ENCODE measurements around the gene NUDT14.

Gene NUDT14

DNA sequence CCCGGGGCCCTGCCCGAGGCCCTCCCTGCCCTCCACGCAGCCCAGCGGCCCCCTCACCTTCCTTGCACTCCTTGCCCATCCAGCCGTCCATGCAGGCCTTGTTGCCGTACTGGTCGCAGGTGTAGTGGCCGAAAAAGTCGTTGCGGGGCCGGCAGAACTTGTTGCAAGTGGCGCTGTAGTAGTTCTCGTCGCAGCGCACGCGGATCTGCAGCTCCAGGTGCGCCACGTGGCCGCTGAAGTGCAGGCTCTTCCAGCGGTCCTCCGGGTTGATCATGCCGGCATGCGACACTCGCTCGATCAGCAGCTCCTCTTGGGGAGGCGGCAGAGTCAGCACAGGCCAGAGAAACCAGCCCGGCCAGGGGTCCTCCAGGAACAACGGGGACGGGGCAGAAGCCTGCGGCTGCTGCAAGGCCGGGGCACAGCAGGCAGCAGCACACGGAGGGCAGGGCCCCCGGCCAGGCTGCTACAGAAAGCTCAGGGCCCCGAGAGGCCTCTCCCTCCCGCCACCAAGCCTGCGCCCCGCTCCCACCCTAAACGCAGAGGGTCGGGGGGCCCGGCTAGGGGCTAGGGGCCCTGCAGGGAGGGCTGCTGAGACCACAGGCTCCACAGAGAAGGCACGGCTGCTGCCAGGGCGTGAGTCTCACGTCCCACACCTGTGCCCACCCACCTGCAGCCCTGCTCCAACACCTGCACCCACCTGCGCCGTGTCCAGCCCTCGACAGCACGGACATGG, 25.3 kb downstream of the NUDT14 start:
- peak overlapping the region; percentile 18; the same call in 1 of the 2 replicates for H3K27ac ChIP-seq
- 0 out of 2 replicates have a peak overlapping the region, but pooled peaks have one; percentile 24 for H3K9ac ChIP-seq
- peaks cover 63% of the 10 kb centered on the region for H3K36me3 ChIP-seq
- H3K4me1 ChIP-seq, result peaks cover 91% of the 10 kb centered on the region
- H3K4me2 ChIP-seq, result peak overlapping the region; percentile 61
- no peaks in the 10 kb centered on the region for H3K27me3 ChIP-seq
- no peaks in the 10 kb centered on the region for H3K9me3 ChIP-seq
- no peak for TF ChIP-seq Cebpa-rat (IDR thresholded peaks at IDR 0.05)
- H4K20me1 ChIP-seq, result peaks cover 92% of the 10 kb centered on the region
- H3K4me3 ChIP-seq, result no peak overlapping the region

DNA sequence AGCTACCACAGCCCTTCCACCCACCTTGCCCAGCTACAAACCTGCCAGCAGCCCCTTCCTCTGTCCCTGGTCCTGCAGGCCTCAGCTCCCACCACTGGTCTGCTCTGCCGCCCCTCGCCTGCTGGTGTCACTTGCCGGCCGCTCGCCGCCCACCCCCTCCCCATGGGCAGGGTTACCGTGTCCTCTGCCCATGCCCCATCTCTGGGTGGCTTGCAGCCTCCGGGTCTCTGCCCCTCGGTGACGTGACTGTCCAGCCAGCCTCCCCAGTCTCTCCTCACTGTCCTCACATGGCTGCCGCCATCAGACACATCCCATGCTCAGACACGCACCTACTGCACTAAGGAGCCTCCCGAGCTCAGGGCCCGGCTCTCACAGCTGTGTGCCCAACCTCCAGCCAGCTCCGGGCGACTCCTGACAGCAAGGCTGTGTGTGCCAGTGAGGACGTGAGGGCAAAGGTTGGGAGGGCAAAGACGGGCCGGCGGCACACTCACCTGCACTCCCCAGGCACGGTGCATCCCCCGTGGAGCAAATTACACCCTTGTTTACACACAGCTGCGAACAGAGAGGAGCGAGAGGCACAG, 26.0 kb downstream of the NUDT14 start:
- Histone ChIP-seq H3K27me3 (no peaks in the 10 kb centered on the region), H3K36me3 (peaks cover 70% of the 10 kb centered on the region), H3K4me3 (no peak overlapping the region), H3K4me1 (peaks cover 89% of the 10 kb centered on the region), H3K9me3 (no peaks in the 10 kb centered on the region), H3K27ac (peak overlapping the region; percentile 18; the same call in 1 of the 2 replicates), H3K9ac (0 out of 2 replicates have a peak overlapping the region, but pooled peaks have one; percentile 24), H3K4me2 (peak overlapping the region; percentile 61), H4K20me1 (peaks cover 92% of the 10 kb centered on the region)
- TF ChIP-seq Cebpa-rat (IDR thresholded peaks at IDR 0.05), result no peak

DNA sequence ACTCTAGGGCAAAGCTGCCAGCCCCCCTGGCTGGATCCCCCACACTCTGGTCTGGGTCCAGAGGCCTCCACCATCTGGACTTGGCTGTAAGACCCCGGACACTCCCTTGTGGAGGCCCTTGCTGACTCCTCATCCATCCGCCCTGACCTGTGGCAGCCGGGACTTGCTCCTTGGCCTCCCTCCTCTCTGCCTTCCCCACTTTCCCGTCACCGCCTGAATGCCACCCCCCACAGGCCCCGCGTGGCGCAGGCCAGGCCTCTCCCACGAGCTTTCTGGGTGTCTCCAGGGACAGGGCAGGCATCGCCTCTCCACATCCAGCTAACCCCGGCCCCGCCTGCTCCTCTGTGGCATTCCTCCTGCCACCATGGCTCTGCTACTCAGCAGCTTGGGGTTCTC, 26.6 kb downstream of the NUDT14 start:
- Histone ChIP-seq H3K9ac (peak overlapping the region; percentile 38; the same call in 1 of the 2 replicates), H4K20me1 (peaks cover 92% of the 10 kb centered on the region), H3K27me3 (no peaks in the 10 kb centered on the region), H3K36me3 (peaks cover 71% of the 10 kb centered on the region), H3K27ac (0 out of 2 replicates have a peak overlapping the region, but pooled peaks have one; percentile 13), H3K4me2 (peak overlapping the region; percentile 86), H3K9me3 (no peaks in the 10 kb centered on the region), H3K4me1 (peaks cover 91% of the 10 kb centered on the region), H3K4me3 (no peak overlapping the region)
- no peak for TF ChIP-seq Cebpa-rat (IDR thresholded peaks at IDR 0.05)

- H3K36me3 ChIP-seq, result peaks cover 76% of the 10 kb centered on the region
- peak overlapping the region; percentile 86 for H3K4me2 ChIP-seq
- peaks cover 87% of the 10 kb centered on the region for H4K20me1 ChIP-seq
These were observed 27.2 kb downstream of the NUDT14 start for GRCh38 chr14:105153739-105154475.

DNA sequence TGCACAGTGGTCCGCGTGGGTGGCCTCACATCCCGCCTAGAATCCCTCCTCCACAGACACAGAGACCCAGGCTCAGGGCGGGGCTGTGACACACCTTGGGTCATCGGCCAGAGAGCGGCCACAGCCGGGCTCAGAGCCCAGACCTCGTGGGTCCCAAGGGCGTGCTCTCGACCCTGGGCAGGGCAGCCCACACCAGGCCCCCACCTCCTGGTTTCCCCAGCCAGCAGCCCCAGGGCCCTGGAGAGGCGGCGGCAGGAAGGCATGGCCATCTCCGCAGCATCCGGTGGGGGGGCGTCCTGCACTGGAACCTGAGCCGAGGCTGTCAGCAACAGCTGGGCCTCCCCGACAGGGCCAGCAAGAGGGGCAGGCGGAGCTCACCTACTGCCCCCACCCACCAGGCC, 27.8 kb downstream of the NUDT14 start:
- peaks cover 84% of the 10 kb centered on the region for H3K4me1 ChIP-seq
- H3K27me3 ChIP-seq, result no peaks in the 10 kb centered on the region

More at GRCh38 chr14:105153739-105154475, 27.2 kb downstream of the NUDT14 start:
- Histone ChIP-seq H3K9me3 (no peaks in the 10 kb centered on the region), H3K27ac (0 out of 2 replicates have a peak overlapping the region, but pooled peaks have one; percentile 13), H3K4me3 (no peak overlapping the region), H3K9ac (no peak overlapping the region), H3K27me3 (no peaks in the 10 kb centered on the region), H3K4me1 (peaks cover 90% of the 10 kb centered on the region)
- no peak for TF ChIP-seq Cebpa-rat (IDR thresholded peaks at IDR 0.05)

GRCh38 chr14:105152794-105153241, 28.3 kb downstream of the NUDT14 start:
- Histone ChIP-seq H3K9ac (peak overlapping the region; percentile 11), H4K20me1 (peaks cover 76% of the 10 kb centered on the region), H3K9me3 (no peaks in the 10 kb centered on the region), H3K27me3 (no peaks in the 10 kb centered on the region), H3K4me1 (peaks cover 79% of the 10 kb centered on the region), H3K4me3 (no peak overlapping the region), H3K4me2 (peak overlapping the region; percentile 86), H3K36me3 (peaks cover 81% of the 10 kb centered on the region), H3K27ac (peak overlapping the region; percentile 66)
- TF ChIP-seq Cebpa-rat (IDR thresholded peaks at IDR 0.05), result no peak

More for the DNA sequence above, 27.8 kb downstream of the NUDT14 start:
- no peak overlapping the region for H3K4me3 ChIP-seq
- TF ChIP-seq Cebpa-rat (IDR thresholded peaks at IDR 0.05), result no peak
- H4K20me1 ChIP-seq, result peaks cover 81% of the 10 kb centered on the region
- no peaks in the 10 kb centered on the region for H3K9me3 ChIP-seq
- H3K27ac ChIP-seq, result peak overlapping the region; percentile 66; the same call in 1 of the 2 replicates
- H3K36me3 ChIP-seq, result peaks cover 81% of the 10 kb centered on the region
- 0 out of 2 replicates have a peak overlapping the region, but pooled peaks have one; percentile 11 for H3K9ac ChIP-seq
- peak overlapping the region; percentile 86 for H3K4me2 ChIP-seq

DNA sequence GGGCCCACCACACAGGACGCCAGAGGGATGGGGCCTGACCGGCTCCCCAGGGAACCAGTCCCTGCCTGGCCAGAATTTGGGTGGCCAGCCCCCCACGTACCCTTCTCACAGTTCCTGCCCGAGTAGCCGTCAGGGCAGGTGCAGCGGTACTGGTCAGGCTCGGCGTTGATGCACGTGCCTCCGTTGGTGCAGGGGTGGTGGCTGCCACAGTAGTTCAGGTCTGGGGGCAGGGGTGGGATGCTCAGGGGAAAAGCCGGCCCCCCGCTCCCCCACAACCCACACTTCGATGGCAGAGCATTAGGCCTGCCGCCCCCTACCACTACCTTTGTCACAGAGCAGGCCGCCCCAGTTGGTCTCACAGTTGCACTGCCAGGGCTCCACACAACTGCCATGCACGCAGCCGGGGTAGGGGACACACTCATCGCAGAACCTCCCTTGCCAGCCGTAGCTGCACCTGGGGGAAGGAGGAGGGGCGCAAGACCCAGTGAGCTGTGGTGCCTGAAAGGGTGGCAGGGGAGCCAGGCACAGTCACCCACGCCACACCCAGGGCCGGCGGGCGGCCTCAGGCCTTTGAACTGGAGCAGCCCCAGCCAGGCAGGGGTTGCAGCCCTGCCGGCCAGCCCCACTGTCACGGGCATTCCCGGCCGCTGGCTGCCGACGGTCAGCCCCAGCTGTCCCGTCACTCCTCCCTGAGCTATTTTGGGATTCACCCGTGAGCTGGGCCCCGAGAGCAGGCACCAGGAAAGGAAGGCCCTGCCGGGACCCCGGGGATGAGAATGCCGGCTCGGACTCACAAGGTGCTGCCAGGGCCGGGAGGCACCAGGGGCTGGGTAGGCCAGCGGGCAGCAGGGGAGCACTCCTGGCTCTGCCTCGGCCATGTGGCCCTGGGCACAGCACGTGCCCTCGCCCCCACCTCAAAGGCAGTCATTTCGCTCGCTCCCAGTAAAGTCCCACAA, 29.0 kb downstream of the NUDT14 start:
- H3K27me3 ChIP-seq, result no peaks in the 10 kb centered on the region
- no peak for TF ChIP-seq Cebpa-rat (IDR thresholded peaks at IDR 0.05)
- H3K27ac ChIP-seq, result peak overlapping the region; percentile 66
- no peaks in the 10 kb centered on the region for H3K9me3 ChIP-seq
- peaks cover 72% of the 10 kb centered on the region for H3K4me1 ChIP-seq
- H3K9ac ChIP-seq, result peak overlapping the region; percentile 11; the same call in 1 of the 2 replicates
- H4K20me1 ChIP-seq, result peaks cover 69% of the 10 kb centered on the region
- peaks cover 78% of the 10 kb centered on the region for H3K36me3 ChIP-seq
- H3K4me3 ChIP-seq, result no peak overlapping the region
- H3K4me2 ChIP-seq, result peak overlapping the region; percentile 86

- H3K27me3 ChIP-seq, result no peaks in the 10 kb centered on the region
- H3K4me2 ChIP-seq, result peak overlapping the region; percentile 86
- H3K36me3 ChIP-seq, result peaks cover 78% of the 10 kb centered on the region
- H3K4me3 ChIP-seq, result no peak overlapping the region
- H3K9me3 ChIP-seq, result no peaks in the 10 kb centered on the region
- H4K20me1 ChIP-seq, result peaks cover 68% of the 10 kb centered on the region
- TF ChIP-seq Cebpa-rat (IDR thresholded peaks at IDR 0.05), result no peak
- H3K27ac ChIP-seq, result peak overlapping the region; percentile 66
- peaks cover 63% of the 10 kb centered on the region for H3K4me1 ChIP-seq
- H3K9ac ChIP-seq, result no peak overlapping the region
These were observed 29.9 kb downstream of the NUDT14 start for GRCh38 chr14:105151084-105151837.

All from BLaER1 (cell line).